ENCODE data around the gene C2orf76. TPM values are rescaled to one million over a fixed set of nuclear protein-coding genes. Genes with fewer than 3 reads are reported as not detected.

C2orf76 gene
- total and polyA plus RNA-seq, 7 donors, result 4.1 to 9.3 (median 7.1) TPM

DNA sequence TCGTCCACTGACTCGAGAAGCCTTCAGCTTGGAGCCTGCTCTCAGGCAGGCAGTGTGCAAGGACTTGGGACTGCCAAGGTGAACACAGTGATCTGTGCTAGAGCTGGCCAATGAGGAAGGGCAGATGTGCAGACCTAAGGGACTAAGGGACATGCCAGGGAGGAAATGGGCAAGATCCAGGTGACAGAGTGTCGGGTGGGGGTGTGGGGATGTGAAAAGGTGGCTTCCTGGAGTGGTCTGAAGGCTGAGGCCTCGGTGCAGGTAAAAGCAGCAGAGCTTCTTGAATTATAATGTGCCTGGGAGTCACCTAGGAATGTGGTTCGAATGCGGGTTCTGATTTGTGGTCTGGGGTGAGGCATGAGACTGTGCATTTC is 101.0 kb downstream of the C2orf76 start:
- WGBS, 3 donors, result 89 to 98% (median 93%) methylated on average over 6 of the region's 6 CpGs
- intact Hi-C loops (cut with DNase I), result loop anchor here (2.0 to 10.0 kb wide), 3 partner anchors 43 to 251 kb away; partner anchors contain the start of gene STEAP3 (in 1 of the 2)
- no peaks in the 10 kb centered on the region for H3K27me3 ChIP-seq (ENCODE audit: insufficient read depth in 3 of 3, low read length in 2 of 3)

DNA sequence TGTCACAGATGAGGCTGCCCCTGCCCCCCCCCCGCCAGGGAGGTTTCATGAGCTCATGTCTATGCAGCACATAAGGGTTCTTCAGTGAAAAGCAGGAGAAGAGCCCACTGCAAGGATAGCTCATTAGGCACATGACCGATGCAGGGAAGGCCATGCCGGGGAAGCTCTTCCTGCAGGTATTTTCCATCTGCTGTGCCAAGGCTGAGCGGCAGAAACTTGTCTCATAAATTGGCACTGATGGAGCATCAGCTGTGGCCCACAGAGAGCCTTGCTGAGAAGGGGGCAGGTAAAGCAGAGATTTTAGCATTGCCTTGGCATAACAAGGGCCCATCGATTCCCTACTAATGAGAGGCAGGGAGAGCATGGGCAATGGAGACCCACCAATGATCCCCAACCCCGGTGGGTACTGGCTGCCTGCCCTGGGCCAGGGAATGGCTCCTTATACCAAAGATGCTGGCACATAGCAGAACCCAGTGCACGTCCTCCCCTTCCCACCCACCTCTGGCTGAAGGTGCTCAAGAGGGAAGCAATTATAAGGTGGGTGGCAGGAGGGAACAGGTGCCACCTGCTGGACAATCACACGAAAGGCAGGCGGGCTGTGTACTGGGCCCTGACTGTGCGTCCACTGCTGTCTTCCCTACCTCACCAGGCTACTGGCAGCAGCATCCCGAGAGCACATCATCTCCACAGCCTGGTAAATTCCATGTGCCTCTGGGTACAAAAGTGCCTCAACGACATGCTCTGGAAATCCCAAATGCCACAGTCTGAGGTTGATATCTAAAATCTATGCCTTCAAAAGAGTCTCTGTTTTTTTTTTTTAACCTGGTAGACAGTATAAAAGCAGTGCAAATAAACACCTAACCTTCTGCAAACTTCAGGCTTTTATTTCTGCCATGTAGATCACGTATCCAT is 101.6 kb downstream of the C2orf76 start:
- Histone ChIP-seq H3K27ac (no peak overlapping the region), H3K36me3 (ENCODE audit: insufficient read depth in 1 of 2, low read depth in 1 of 2) (peaks cover 0 to 38% of the 10 kb centered on the region in 2 donors), H3K27me3 (ENCODE audit: insufficient read depth in 3 of 3, low read length in 2 of 3) (no peaks in the 10 kb centered on the region), H3K9me3 (peaks cover 3% of the 10 kb centered on the region), H3K4me3 (no peak overlapping the region), H3K4me1 (peaks cover 5% of the 10 kb centered on the region)
- TF ChIP-seq, protein P1, sequence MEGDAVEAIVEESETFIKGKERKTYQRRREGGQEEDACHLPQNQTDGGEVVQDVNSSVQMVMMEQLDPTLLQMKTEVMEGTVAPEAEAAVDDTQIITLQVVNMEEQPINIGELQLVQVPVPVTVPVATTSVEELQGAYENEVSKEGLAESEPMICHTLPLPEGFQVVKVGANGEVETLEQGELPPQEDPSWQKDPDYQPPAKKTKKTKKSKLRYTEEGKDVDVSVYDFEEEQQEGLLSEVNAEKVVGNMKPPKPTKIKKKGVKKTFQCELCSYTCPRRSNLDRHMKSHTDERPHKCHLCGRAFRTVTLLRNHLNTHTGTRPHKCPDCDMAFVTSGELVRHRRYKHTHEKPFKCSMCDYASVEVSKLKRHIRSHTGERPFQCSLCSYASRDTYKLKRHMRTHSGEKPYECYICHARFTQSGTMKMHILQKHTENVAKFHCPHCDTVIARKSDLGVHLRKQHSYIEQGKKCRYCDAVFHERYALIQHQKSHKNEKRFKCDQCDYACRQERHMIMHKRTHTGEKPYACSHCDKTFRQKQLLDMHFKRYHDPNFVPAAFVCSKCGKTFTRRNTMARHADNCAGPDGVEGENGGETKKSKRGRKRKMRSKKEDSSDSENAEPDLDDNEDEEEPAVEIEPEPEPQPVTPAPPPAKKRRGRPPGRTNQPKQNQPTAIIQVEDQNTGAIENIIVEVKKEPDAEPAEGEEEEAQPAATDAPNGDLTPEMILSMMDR (IDR thresholded peaks at IDR 0.05), result peak; percentile 80
- intact Hi-C loops (cut with DNase I), result loop anchor here (2.0 to 10.0 kb wide), 3 partner anchors 43 to 250 kb away; partner anchors contain the start of gene STEAP3 (in 1 of the 2)
- peak; percentile 41 to 68 for DNase-seq
- 44 to 50% (median 49%) methylated on average over 13 of the region's 13 CpGs for WGBS, 3 donors
- peak; percentile 93 to 98 (median 94) for ATAC-seq

More for the DNA sequence above, 101.0 kb downstream of the C2orf76 start:
- Histone ChIP-seq H3K36me3 (ENCODE audit: insufficient read depth in 1 of 2, low read depth in 1 of 2) (peaks cover 0 to 38% of the 10 kb centered on the region in 2 donors), H3K27ac (no peak overlapping the region), H3K9me3 (peaks cover 3% of the 10 kb centered on the region), H3K4me3 (no peak overlapping the region), H3K4me1 (peaks cover 5% of the 10 kb centered on the region)
- ATAC-seq (no peak), DNase-seq (no peak)
- TF ChIP-seq, protein P1 (IDR thresholded peaks at IDR 0.05), result no peak

DNA sequence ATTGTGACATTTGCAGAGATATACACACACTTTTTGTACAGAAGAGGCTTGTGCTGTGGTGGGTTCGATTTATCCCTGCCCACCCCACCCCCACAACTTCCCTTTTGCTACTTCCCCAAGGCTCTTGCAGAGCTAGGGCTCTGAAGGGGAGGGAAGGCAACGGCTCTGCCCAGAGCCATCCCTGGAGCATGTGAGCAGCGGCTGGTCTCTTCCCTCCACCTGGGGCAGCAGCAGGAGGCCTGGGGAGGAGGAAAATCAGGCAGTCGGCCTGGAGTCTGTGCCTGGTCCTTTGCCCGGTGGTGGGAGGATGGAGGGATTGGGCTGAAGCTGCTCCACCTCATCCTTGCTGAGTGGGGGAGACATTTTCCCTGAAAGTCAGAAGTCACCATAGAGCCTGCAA is 103.0 kb downstream of the C2orf76 start:
- H3K9me3 ChIP-seq, result no peaks in the 10 kb centered on the region
- peaks cover 0 to 38% of the 10 kb centered on the region in 2 donors for H3K36me3 ChIP-seq (ENCODE audit: insufficient read depth in 1 of 2, low read depth in 1 of 2)
- peaks cover 5% of the 10 kb centered on the region for H3K4me1 ChIP-seq
- intact Hi-C loops (cut with DNase I), result loop anchor here in 1 of 2 donors (2.0 to 10.0 kb wide), 2 partner anchors 45 to 249 kb away; no protein-coding TSS in a partner anchor
- DNase-seq (no peak), ATAC-seq (no peak)
- no peak overlapping the region for H3K27ac ChIP-seq
- H3K4me3 ChIP-seq, result no peak overlapping the region
- TF ChIP-seq, protein P1 (IDR thresholded peaks at IDR 0.05), result no peak
- H3K27me3 ChIP-seq (ENCODE audit: insufficient read depth in 3 of 3, low read length in 2 of 3), result no peaks in the 10 kb centered on the region
- WGBS, 3 donors, result 65 to 70% (median 68%) methylated on average over 5 of the region's 5 CpGs

DNA sequence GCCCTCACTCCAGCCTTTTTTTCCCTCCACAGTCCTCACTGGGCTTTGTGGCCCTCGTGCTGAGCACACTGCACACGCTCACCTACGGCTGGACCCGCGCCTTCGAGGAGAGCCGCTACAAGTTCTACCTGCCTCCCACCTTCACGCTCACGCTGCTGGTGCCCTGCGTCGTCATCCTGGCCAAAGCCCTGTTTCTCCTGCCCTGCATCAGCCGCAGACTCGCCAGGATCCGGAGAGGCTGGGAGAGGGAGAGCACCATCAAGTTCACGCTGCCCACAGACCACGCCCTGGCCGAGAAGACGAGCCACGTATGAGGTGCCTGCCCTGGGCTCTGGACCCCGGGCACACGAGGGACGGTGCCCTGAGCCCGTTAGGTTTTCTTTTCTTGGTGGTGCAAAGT is 103.6 kb downstream of the C2orf76 start:
- 92 to 96% (median 95%) methylated on average over 23 of the region's 23 CpGs for WGBS, 3 donors
- intact Hi-C loops (cut with DNase I), result loop anchor here in 1 of 2 donors (10.0 kb wide), 1 partner anchor 248 kb away; no protein-coding TSS in a partner anchor

More for the DNA sequence above, 103.6 kb downstream of the C2orf76 start:
- Histone ChIP-seq H3K4me1 (peaks cover 6% of the 10 kb centered on the region), H3K27ac (no peak overlapping the region), H3K4me3 (no peak overlapping the region), H3K27me3 (ENCODE audit: insufficient read depth in 3 of 3, low read length in 2 of 3) (no peaks in the 10 kb centered on the region), H3K9me3 (no peaks in the 10 kb centered on the region), H3K36me3 (ENCODE audit: insufficient read depth in 1 of 2, low read depth in 1 of 2) (peaks cover 0 to 38% of the 10 kb centered on the region in 2 donors)
- ATAC-seq, result no peak
- DNase-seq, result no peak
- TF ChIP-seq, protein P1 (IDR thresholded peaks at IDR 0.05), result no peak
